ENCODE data around the gene HMX3.

Gene HMX3

GRCh38 chr10:123154092-123154710 lies 18.4 kb downstream of the HMX3 start, which contains the start of gene BUB3:
BUB3 (plus strand) TSS chr10:123154402; CDS start chr10:123154918, 516 bp downstream.
- peaks cover 17 to 45% (median 34%) of the 10 kb centered on the region in 5 experiments for H3K27me3 ChIP-seq (replicated peaks in 2 of 5; ENCODE audit: control insufficient read depth in 4 of 5, insufficient read depth in 5 of 5, low read length in 4 of 5)
- H3K4me1 ChIP-seq (ENCODE audit: control extremely low read depth in 1 of 4, control insufficient read depth in 4 of 4, insufficient read depth in 4 of 4, low read length in 3 of 4) = peaks cover 11 to 48% (median 36%) of the 10 kb centered on the region in 4 experiments
- H3K36me3 ChIP-seq (ENCODE audit: control insufficient read depth in 4 of 4, insufficient read depth in 4 of 4, low read length in 3 of 4) = peaks cover 0 to 33% (median 15%) of the 10 kb centered on the region in 4 experiments
- ChIA-PET CTCF (interaction anchor here (1.2 to 1.8 kb wide), 2 partner anchors 9 to 20 kb away, joined by 4 to 5 read pairs; no protein-coding TSS in a partner anchor), POLR2A (interaction anchor here (0.7 kb wide), 1 partner anchor 13 kb away, joined by 3 read pairs; no protein-coding TSS in a partner anchor)
- peak within 1 kb of the TSS; percentile 64 to 98 (median 93) for H3K4me3 ChIP-seq (ENCODE audit: control insufficient read depth in 1 of 7, extremely low read depth in 1 of 7, insufficient read depth in 4 of 7, low read depth in 2 of 7, low read length in 6 of 7)
- WGBS (ENCODE audit: insufficient coverage) = 0% methylated on average over 39 of the region's 50 CpGs
- peak; percentile 99 for DNase-seq
- H3K27ac ChIP-seq (ENCODE audit: insufficient read depth in 1 of 2, low read depth in 1 of 2, low read length in 2 of 2, poor library complexity in 1 of 2, severe bottlenecking in 2 of 2) = peak within 1 kb of the TSS; percentile 57 to 84
- peaks cover 0 to 1% (median 0%) of the 10 kb centered on the region in 5 experiments for H3K9me3 ChIP-seq (ENCODE audit: control extremely low read depth in 1 of 5, control insufficient read depth in 4 of 5, insufficient read depth in 2 of 5, low read depth in 1 of 5, low read length in 4 of 5)

GRCh38 chr10:123154711-123155505 lies 19.1 kb downstream of the HMX3 start:
- H3K27me3 ChIP-seq (replicated peaks in 2 of 5; ENCODE audit: control insufficient read depth in 4 of 5, insufficient read depth in 5 of 5, low read length in 4 of 5) = peaks cover 17 to 38% (median 32%) of the 10 kb centered on the region in 5 experiments
- DNase-seq = peak in 1 of 3 donors; percentile 47
- H3K36me3 ChIP-seq (ENCODE audit: control insufficient read depth in 4 of 4, insufficient read depth in 4 of 4, low read length in 3 of 4) = peaks cover 0 to 38% (median 17%) of the 10 kb centered on the region in 4 experiments
- POLR2A ChIA-PET = interaction anchor here (0.6 kb wide), 1 partner anchor 148 kb away, joined by 4 read pairs; no protein-coding TSS in a partner anchor
- no peaks in the 10 kb centered on the region for H3K9me3 ChIP-seq (ENCODE audit: control extremely low read depth in 1 of 5, control insufficient read depth in 4 of 5, insufficient read depth in 2 of 5, low read depth in 1 of 5, low read length in 4 of 5)
- CTCF ChIA-PET = interaction anchor here (1.1 to 1.8 kb wide), 3 partner anchors 21 to 42 kb away, joined by 3 to 5 read pairs (median 3); no protein-coding TSS in a partner anchor
- peaks cover 11 to 41% (median 29%) of the 10 kb centered on the region in 4 experiments for H3K4me1 ChIP-seq (ENCODE audit: control extremely low read depth in 1 of 4, control insufficient read depth in 4 of 4, insufficient read depth in 4 of 4, low read length in 3 of 4)
- H3K4me3 ChIP-seq (ENCODE audit: control insufficient read depth in 1 of 7, extremely low read depth in 1 of 7, insufficient read depth in 4 of 7, low read depth in 2 of 7, low read length in 6 of 7) = peak overlapping the region; percentile 64 to 98 (median 93)
- WGBS (ENCODE audit: insufficient coverage) = under 1% methylated on average over 38 of the region's 49 CpGs
- peak overlapping the region; percentile 57 to 84 for H3K27ac ChIP-seq (ENCODE audit: insufficient read depth in 1 of 2, low read depth in 1 of 2, low read length in 2 of 2, poor library complexity in 1 of 2, severe bottlenecking in 2 of 2)

GRCh38 chr10:123156078-123156477 lies 20.3 kb downstream of the HMX3 start:
- 94% methylated on average over 2 of the region's 2 CpGs for WGBS (ENCODE audit: insufficient coverage)
- POLR2A ChIA-PET = no interaction called here
- CTCF ChIA-PET = interaction anchor here (1.0 to 1.2 kb wide), 2 partner anchors 22 to 43 kb away, joined by 3 to 4 read pairs; no protein-coding TSS in a partner anchor

DNA sequence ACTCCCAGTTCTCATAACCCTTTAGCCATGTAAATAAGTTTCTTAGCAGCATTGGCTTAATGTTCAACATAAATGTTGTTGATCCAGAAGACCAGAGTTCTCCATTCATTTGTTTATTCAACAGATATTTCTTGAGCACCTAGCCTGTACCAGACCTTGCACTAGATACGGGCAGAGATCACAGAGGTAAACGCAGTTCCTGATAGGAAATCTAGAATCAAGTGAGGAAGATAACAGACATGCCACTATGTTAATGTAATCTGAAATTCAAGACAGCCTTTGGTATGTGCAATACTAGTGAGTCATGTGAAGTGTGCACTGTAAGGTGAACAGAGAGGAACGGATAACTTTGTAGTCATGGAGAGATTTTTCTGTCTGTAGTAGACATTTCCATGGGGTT lies 21.4 kb downstream of the HMX3 start:
- no peak overlapping the region for H3K4me3 ChIP-seq (ENCODE audit: control insufficient read depth in 1 of 7, extremely low read depth in 1 of 7, insufficient read depth in 4 of 7, low read depth in 2 of 7, low read length in 6 of 7)
- no peak for DNase-seq
- ChIA-PET POLR2A (no interaction called here), CTCF (no interaction called here)
- 96% methylated on average over 3 of the region's 3 CpGs for WGBS (ENCODE audit: insufficient coverage)
- H3K4me1 ChIP-seq (ENCODE audit: control extremely low read depth in 1 of 4, control insufficient read depth in 4 of 4, insufficient read depth in 4 of 4, low read length in 3 of 4) = peaks cover 8 to 25% (median 13%) of the 10 kb centered on the region in 4 experiments
- H3K27me3 ChIP-seq (replicated peaks in 2 of 5; ENCODE audit: control insufficient read depth in 4 of 5, insufficient read depth in 5 of 5, low read length in 4 of 5) = peaks cover 2 to 15% (median 12%) of the 10 kb centered on the region in 5 experiments
- H3K36me3 ChIP-seq (ENCODE audit: control insufficient read depth in 4 of 4, insufficient read depth in 4 of 4, low read length in 3 of 4) = peaks cover 3 to 59% (median 30%) of the 10 kb centered on the region in 4 experiments
- H3K9me3 ChIP-seq (ENCODE audit: control extremely low read depth in 1 of 5, control insufficient read depth in 4 of 5, insufficient read depth in 2 of 5, low read depth in 1 of 5, low read length in 4 of 5) = no peaks in the 10 kb centered on the region
- no peak overlapping the region for H3K27ac ChIP-seq (ENCODE audit: insufficient read depth in 1 of 2, low read depth in 1 of 2, low read length in 2 of 2, poor library complexity in 1 of 2, severe bottlenecking in 2 of 2)

More at GRCh38 chr10:123156078-123156477, 20.3 kb downstream of the HMX3 start:
- Histone ChIP-seq H3K9me3 (ENCODE audit: control extremely low read depth in 1 of 5, control insufficient read depth in 4 of 5, insufficient read depth in 2 of 5, low read depth in 1 of 5, low read length in 4 of 5) (no peaks in the 10 kb centered on the region), H3K4me3 (ENCODE audit: control insufficient read depth in 1 of 7, extremely low read depth in 1 of 7, insufficient read depth in 4 of 7, low read depth in 2 of 7, low read length in 6 of 7) (peak overlapping the region in 1 of 7 experiments; percentile 91), H3K36me3 (ENCODE audit: control insufficient read depth in 4 of 4, insufficient read depth in 4 of 4, low read length in 3 of 4) (peaks cover 0 to 48% (median 22%) of the 10 kb centered on the region in 4 experiments), H3K27me3 (replicated peaks in 2 of 5; ENCODE audit: control insufficient read depth in 4 of 5, insufficient read depth in 5 of 5, low read length in 4 of 5) (peaks cover 10 to 26% (median 23%) of the 10 kb centered on the region in 5 experiments), H3K27ac (ENCODE audit: insufficient read depth in 1 of 2, low read depth in 1 of 2, low read length in 2 of 2, poor library complexity in 1 of 2, severe bottlenecking in 2 of 2) (no peak overlapping the region), H3K4me1 (ENCODE audit: control extremely low read depth in 1 of 4, control insufficient read depth in 4 of 4, insufficient read depth in 4 of 4, low read length in 3 of 4) (peaks cover 11 to 33% (median 19%) of the 10 kb centered on the region in 4 experiments)
- DNase-seq = no peak

DNA sequence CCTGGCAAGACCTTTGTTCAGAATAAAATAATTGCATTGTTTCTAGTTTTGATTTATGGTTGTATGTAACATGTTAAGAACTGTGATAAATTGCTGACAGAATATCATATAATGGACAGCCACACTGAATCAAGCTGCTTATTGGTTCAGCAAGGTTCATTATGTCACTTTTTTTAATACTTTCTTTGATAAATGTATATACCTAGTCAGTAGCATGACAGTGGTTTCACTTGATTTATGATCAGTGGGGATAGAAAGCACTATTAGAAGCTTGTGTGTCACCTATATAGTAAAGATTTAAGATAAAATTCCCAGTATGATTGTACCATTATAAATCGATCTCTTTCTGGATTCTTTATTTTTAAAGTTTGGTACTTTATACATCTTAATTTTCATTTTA lies 22.9 kb downstream of the HMX3 start:
- Histone ChIP-seq H3K4me3 (ENCODE audit: control insufficient read depth in 1 of 7, extremely low read depth in 1 of 7, insufficient read depth in 4 of 7, low read depth in 2 of 7, low read length in 6 of 7) (no peak overlapping the region), H3K27me3 (replicated peaks in 2 of 5; ENCODE audit: control insufficient read depth in 4 of 5, insufficient read depth in 5 of 5, low read length in 4 of 5) (no peaks in the 10 kb centered on the region), H3K4me1 (ENCODE audit: control extremely low read depth in 1 of 4, control insufficient read depth in 4 of 4, insufficient read depth in 4 of 4, low read length in 3 of 4) (peaks cover 8 to 25% (median 13%) of the 10 kb centered on the region in 4 experiments), H3K36me3 (ENCODE audit: control insufficient read depth in 4 of 4, insufficient read depth in 4 of 4, low read length in 3 of 4) (peaks cover 15 to 74% (median 42%) of the 10 kb centered on the region in 4 experiments), H3K9me3 (ENCODE audit: control extremely low read depth in 1 of 5, control insufficient read depth in 4 of 5, insufficient read depth in 2 of 5, low read depth in 1 of 5, low read length in 4 of 5) (no peaks in the 10 kb centered on the region), H3K27ac (ENCODE audit: insufficient read depth in 1 of 2, low read depth in 1 of 2, low read length in 2 of 2, poor library complexity in 1 of 2, severe bottlenecking in 2 of 2) (no peak overlapping the region)
- ChIA-PET CTCF (no interaction called here), POLR2A (no interaction called here)
- no CpG with 5 or more reads among the region's 1 CpG for WGBS (ENCODE audit: insufficient coverage)
- DNase-seq = no peak

- DNase-seq = no peak
- POLR2A ChIA-PET = no interaction called here
Observed at GRCh38 chr10:123160311-123160980, 24.7 kb downstream of the HMX3 start.

More at GRCh38 chr10:123160311-123160980, 24.7 kb downstream of the HMX3 start:
- Histone ChIP-seq H3K36me3 (ENCODE audit: control insufficient read depth in 4 of 4, insufficient read depth in 4 of 4, low read length in 3 of 4) (peaks cover 17 to 85% (median 55%) of the 10 kb centered on the region in 4 experiments), H3K27me3 (replicated peaks in 2 of 5; ENCODE audit: control insufficient read depth in 4 of 5, insufficient read depth in 5 of 5, low read length in 4 of 5) (no peaks in the 10 kb centered on the region), H3K9me3 (ENCODE audit: control extremely low read depth in 1 of 5, control insufficient read depth in 4 of 5, insufficient read depth in 2 of 5, low read depth in 1 of 5, low read length in 4 of 5) (no peaks in the 10 kb centered on the region), H3K4me3 (ENCODE audit: control insufficient read depth in 1 of 7, extremely low read depth in 1 of 7, insufficient read depth in 4 of 7, low read depth in 2 of 7, low read length in 6 of 7) (no peak overlapping the region), H3K4me1 (ENCODE audit: control extremely low read depth in 1 of 4, control insufficient read depth in 4 of 4, insufficient read depth in 4 of 4, low read length in 3 of 4) (peaks cover 0 to 18% (median 5%) of the 10 kb centered on the region in 4 experiments), H3K27ac (ENCODE audit: insufficient read depth in 1 of 2, low read depth in 1 of 2, low read length in 2 of 2, poor library complexity in 1 of 2, severe bottlenecking in 2 of 2) (peak overlapping the region in 1 of 2 experiments; percentile 7)
- CTCF ChIA-PET = no interaction called here
- 60% methylated on average over 1 of the region's 11 CpGs for WGBS (ENCODE audit: insufficient coverage)

Measured in common myeloid progenitor, CD34-positive (primary cell).